ENCODE results near the gene VWA3B.

DNA sequence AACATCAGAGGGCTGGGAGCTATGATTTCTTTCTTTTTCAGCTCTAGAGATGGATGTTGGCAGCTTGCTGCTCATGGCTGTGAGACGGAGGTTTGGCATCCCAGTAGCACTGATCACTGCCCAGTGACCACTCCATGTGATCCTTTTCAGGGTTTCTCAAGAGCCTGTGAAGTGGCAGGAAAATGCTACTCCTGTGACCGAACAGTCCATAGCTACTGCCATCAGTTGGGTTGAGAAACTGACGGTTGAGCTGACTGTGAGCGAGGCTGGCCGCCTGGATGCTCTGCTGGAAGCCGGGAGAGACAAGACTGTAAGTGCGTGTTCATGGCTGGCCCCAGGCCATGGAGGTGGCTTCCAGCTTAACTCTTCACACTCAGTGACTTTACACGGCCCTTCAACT lies 34.2 kb downstream of the VWA3B start:
- no peak for TF ChIP-seq EZH2 (IDR thresholded peaks at IDR 0.05; ENCODE audit: borderline replicate concordance)
- TF ChIP-seq, protein P1, sequence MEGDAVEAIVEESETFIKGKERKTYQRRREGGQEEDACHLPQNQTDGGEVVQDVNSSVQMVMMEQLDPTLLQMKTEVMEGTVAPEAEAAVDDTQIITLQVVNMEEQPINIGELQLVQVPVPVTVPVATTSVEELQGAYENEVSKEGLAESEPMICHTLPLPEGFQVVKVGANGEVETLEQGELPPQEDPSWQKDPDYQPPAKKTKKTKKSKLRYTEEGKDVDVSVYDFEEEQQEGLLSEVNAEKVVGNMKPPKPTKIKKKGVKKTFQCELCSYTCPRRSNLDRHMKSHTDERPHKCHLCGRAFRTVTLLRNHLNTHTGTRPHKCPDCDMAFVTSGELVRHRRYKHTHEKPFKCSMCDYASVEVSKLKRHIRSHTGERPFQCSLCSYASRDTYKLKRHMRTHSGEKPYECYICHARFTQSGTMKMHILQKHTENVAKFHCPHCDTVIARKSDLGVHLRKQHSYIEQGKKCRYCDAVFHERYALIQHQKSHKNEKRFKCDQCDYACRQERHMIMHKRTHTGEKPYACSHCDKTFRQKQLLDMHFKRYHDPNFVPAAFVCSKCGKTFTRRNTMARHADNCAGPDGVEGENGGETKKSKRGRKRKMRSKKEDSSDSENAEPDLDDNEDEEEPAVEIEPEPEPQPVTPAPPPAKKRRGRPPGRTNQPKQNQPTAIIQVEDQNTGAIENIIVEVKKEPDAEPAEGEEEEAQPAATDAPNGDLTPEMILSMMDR (IDR thresholded peaks at IDR 0.05; ENCODE audit: poor library complexity): no peak
